GM18907 (cell line): ENCODE results near the gene BIRC2.

Source experiments
- ATAC-seq: cut with Tn5 transposase; IDR thresholded peaks from one replicate; pipeline ENCODE4 v1.9.1; 2021; ENCODE audit warnings: mild to moderate bottlenecking, moderate library complexity; ENCODE audit not compliant: unreplicated experiment

Gene BIRC2

DNA sequence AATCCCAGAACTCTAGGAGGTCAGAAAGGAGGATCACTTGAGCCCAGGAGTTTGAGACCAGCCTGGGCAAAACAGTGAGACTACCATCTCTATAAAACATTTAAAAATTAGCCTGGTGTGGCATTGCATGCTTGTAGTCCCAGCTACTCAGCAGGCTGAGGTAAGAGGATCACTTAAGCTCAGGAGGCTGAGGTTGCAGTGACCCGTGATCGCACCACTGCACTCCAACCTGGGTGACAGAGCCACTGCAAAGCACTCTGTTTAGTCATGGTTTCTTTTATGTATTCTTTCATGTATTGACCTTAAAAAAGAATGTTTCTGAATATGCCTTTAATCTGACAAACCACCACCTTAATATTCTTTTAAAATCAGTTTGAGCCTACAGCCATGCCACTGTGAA is 52.2 kb downstream of the BIRC2 start:
- no peak for ATAC-seq

DNA sequence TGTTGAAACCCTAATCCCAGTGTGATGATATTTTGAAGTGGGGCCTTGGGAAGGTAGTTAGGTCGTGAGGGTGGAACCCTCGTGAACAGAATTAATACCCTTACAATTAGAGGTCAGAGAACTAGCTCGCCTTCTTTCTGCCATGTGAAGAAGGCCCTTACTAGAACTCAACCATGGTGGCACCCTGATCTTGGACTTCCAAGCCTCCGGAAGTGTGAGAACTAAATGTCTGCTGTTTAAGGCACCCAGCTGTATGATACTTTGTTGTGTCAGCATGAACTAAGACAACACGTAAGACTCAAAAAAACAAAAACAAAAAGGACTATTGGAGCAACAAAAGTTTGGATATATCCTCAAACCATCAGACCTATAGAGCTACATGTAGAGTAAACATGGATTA is 53.6 kb downstream of the BIRC2 start:
- ATAC-seq: no peak

DNA sequence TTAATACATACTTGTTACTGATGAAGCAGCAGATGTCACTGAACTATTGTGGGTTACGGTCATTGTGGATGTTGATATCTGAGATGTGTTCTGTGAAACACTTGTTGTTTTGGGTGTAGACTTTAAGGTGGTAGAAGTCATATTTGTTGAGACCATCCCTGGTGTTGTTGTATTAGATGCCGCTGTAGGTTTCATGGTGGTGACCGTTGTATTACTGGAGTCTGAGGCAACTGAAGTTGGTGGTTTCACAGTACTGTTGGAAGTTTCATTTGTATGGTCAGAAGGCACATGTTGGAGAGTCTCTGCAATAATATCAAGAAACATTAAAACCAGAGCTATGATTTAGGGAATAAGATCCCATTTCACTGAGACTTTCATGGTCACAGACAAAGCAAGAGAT is 54.9 kb downstream of the BIRC2 start:
- ATAC-seq: no peak

GRCh38 chr11:102402548-102402947 is 55.5 kb downstream of the BIRC2 start:
- ATAC-seq: no peak

DNA sequence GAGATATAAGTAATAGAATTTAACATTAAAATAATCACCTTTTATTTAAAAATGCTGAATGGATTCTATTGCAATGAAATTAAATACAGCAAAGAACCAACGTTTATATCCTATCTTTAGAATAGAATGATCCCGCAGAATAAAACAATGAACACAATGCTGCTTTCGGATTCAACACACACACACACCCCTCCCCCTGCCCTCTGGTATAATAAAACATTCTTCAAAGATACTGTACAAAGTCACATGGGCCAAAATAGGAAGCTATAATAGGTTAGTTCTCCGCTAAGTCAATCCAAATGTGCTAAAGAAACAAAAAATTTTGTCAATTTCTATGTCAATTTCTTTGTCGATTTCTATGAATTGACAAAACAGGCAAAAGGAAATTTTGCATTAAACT is 58.5 kb downstream of the BIRC2 start:
- no peak for ATAC-seq

DNA sequence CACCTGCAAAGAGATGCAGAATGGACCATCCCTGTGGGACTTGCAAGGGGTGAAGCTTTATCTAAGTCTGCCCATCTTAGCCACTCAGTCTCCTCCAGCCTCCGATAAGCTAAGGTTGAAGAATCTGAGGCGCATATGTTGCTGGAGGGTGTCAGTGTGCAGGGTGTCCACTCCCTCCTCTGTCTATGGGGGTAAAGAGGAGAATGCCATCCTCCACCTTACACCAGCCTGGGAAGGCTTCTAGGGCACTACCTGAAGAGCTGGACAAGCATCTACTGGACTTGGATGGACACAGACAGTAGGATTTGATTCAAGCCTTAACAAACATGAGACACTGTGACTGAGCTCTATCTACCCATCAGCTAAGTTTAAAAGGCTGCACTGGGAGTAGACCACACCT is 59.1 kb downstream of the BIRC2 start:
- ATAC-seq: no peak

- no peak for ATAC-seq
Observed at GRCh38 chr11:102407901-102408300, 60.9 kb downstream of the BIRC2 start.

- ATAC-seq: no peak
Observed at GRCh38 chr11:102408339-102408738, 61.3 kb downstream of the BIRC2 start.

- ATAC-seq: no peak
Observed at GRCh38 chr11:102410382-102410784, 63.4 kb downstream of the BIRC2 start.

- no peak for ATAC-seq
Observed at GRCh38 chr11:102411142-102411541, 64.1 kb downstream of the BIRC2 start.

GRCh38 chr11:102413497-102413896 is 66.5 kb downstream of the BIRC2 start:
- no peak for ATAC-seq

- no peak for ATAC-seq
Observed at GRCh38 chr11:102414559-102414958, 67.5 kb downstream of the BIRC2 start.

GRCh38 chr11:102415304-102415916 is 68.4 kb downstream of the BIRC2 start:
- no peak for ATAC-seq

GRCh38 chr11:102416976-102417375 is 70.0 kb downstream of the BIRC2 start:
- no peak for ATAC-seq

- ATAC-seq: no peak
Observed at GRCh38 chr11:102419181-102419580, 72.2 kb downstream of the BIRC2 start.

DNA sequence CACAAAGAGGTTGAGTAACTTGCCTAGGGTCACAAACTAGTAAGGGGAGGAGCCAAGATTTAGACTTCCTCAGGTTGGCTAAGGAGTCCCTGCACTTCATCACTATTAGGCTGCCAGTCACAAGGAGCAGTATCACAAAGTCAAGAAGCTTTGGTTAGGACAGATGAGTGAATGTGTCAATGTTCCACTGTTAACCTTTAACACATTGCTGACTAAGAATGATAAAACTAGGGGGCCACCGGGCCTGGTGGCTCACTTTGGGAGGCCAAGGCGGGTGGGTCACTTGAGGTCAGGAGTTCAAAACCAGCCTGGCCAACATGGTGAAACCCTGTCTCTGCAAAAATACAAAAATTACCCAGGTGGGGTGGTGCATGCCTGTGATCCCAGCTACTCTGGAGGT is 73.5 kb downstream of the BIRC2 start:
- ATAC-seq: peak; percentile 99

DNA sequence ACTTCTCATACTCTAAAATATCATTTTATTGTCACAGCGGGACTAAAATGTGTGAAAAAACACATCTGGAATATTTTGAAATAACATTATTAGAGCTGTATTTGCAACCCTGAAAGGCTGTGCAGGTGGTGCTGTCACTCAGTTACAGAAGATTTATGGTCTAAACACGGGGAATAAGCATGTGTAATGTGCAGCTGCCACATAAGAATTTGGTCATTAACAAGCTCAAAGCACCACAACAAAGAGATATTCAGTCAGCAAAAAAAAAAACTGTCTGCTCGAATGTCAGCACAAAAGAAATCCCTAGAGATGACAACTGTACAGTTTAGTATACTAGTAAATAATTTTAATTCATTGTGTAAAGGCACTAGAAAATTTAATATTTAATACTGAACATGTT is 74.2 kb downstream of the BIRC2 start:
- ATAC-seq: no peak

DNA sequence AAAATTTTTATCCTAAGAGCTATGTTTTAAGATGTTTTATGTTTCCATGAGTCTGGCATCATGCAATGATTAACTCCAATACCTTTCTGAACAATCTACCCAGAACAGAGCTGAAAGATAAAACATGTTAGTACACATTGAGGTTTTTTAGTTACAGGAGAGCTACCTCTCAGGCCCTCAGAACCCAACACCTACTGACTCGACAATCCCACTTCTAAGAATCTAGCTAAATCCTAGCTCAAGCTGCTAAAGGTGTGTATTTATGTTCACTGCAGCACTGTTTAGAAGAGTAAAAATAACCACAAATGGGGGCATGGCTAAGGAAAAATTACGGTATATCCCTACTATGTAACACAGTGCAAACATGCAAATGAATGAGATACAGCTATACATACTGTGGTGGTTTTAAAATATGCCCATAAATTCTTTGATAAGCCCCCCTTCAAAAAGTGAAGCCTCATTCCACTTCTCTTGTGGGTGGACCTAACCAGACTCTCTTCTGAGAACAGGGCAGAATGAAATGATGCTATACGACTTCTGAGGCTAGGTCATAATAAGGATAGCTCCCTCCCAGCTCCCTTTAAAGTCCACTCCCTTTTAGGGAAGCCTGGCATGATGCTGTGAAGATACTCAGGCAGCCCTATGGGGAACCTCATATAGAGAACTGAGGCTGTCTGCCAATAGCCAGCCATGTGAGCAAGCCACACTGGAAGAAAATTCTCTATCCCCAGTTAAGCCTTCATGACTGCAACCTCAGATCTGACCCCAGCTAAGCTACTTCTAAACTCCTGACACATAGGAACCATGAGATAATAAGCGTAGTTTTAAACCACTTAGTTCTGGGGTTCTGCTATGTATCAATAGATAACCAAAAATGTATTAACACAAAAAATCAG is 76.1 kb downstream of the BIRC2 start:
- ATAC-seq: no peak

DNA sequence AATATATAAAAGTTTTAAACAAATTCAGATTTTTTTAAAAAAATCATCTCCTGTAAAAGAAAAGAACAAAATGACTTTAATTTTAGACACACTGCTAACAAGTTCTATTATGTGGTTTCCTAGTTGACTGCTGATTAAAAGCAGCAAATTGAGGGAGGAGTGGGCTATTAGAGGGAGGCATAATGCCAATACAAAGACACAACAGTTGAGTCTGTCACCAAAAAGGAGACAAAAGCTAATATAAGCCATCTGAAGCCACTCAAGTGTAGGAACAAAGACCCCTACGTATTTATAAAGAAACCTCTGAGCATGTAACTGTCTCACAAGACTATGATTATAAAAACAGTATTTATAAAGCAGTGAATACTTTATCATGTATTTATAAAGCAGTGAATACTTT is 76.9 kb downstream of the BIRC2 start:
- ATAC-seq: no peak

- ATAC-seq: no peak
Observed at GRCh38 chr11:102426000-102426399, 79.0 kb downstream of the BIRC2 start.

GRCh38 chr11:102426570-102426969 is 79.6 kb downstream of the BIRC2 start:
- no peak for ATAC-seq

DNA sequence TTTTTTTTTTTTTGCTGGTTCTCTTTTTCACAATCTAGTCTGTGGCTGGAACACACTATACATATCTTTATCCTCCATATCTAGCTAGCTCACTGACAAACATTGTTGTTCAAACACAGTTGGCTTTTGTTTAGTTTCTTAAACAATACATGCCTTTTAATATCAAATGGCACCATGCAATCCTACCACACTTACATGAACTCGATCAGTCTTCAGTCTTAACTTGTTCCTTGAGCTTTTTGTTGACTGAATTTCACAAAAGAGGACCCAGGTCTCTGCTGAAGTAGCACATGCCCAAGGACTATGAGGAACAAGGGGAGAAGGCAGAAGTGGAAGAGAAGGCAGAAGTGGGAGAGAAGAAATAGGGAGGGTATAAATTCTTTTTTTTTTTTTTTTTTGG is 80.1 kb downstream of the BIRC2 start:
- no peak for ATAC-seq
